Measurements from ENCODE around the gene C2orf42.
"Not testable (repeated sequence)": the region's sequence is repeated elsewhere in the genome, so short reads cannot be mapped to it uniquely, and the experiment has no call there.

C2orf42 gene

DNA sequence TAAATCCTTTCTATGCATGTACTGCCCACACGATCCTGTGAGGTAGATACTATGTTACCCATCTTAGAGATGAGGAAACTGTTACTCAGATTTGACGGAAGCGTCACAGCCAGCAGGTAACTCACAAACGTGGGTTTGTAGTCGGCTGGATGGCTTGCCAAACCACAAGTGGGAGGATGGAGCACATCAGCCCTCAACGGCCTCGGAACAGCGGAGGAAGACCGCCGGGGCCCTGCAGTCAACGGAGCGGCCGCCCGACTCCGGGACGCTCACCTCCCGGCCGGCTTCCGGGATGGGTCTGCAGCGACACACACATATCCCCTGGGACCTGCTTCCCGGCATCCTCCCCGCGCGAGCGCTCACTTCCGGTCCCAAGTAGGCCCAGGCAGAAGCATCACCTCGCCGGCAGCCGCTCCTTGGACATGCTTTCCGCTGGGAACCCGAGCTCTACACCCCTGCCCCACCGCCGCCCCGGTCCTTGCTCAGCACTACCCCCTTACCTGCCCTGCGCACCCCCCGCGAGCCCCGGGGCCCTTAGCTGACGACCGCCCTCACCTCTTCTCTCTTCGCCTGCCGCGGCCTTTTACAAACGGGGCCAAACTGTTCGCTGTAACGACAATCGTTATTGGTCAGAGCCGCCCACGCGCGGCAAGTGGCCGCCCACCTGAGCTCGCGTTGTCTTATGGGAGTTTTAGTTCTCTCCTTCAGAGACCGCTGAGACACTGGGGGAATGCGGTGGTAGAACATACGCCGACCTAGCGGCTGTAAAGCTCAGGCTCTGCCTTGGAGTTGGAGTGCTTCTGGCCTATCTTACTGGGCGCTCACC is at the start of gene C2orf42:
C2orf42 (minus strand) TSS at position 602 of the 826 bp plus-strand sequence. CDS start 9,034 bp downstream, outside the sequence.
- Mint-ChIP-seq H3K4me1 (peaks cover 10 to 16% of the 10 kb centered on the region in 2 donors), H3K36me3 (peaks cover 0 to 3% of the 10 kb centered on the region in 2 donors), H3K4me3 (peak within 1 kb of the TSS; percentile 91 to 93), H3K27me3 (no peaks in the 10 kb centered on the region), H3K9me3 (no peaks in the 10 kb centered on the region), H3K27ac (peak within 1 kb of the TSS; percentile 99)
- DNase-seq (peak; percentile 97), ATAC-seq (replicated peaks) (peak; percentile 85 to 88)

- ATAC-seq (replicated peaks) (no peak), DNase-seq (no peak)
- Mint-ChIP-seq H3K4me3 (no peak overlapping the region), H3K27ac (peak overlapping the region; percentile 75), H3K4me1 (peaks cover 16 to 33% of the 10 kb centered on the region in 2 donors), H3K27me3 (no peaks in the 10 kb centered on the region), H3K36me3 (peaks cover 12 to 19% of the 10 kb centered on the region in 2 donors), H3K9me3 (no peaks in the 10 kb centered on the region)
These were observed 49.8 kb upstream of the C2orf42 start for GRCh38 chr2:70240599-70240998.

GRCh38 chr2:70233926-70234325 is 43.1 kb upstream of the C2orf42 start:
- peaks cover 10 to 25% of the 10 kb centered on the region in 2 donors for H3K36me3 Mint-ChIP-seq
- H3K9me3 Mint-ChIP-seq: no peaks in the 10 kb centered on the region
- H3K4me3 Mint-ChIP-seq: no peak overlapping the region
- DNase-seq (no peak), ATAC-seq (replicated peaks) (no peak)
- H3K27ac Mint-ChIP-seq: no peak overlapping the region
- H3K27me3 Mint-ChIP-seq: no peaks in the 10 kb centered on the region
- peaks cover 0 to 6% of the 10 kb centered on the region in 2 donors for H3K4me1 Mint-ChIP-seq

DNA sequence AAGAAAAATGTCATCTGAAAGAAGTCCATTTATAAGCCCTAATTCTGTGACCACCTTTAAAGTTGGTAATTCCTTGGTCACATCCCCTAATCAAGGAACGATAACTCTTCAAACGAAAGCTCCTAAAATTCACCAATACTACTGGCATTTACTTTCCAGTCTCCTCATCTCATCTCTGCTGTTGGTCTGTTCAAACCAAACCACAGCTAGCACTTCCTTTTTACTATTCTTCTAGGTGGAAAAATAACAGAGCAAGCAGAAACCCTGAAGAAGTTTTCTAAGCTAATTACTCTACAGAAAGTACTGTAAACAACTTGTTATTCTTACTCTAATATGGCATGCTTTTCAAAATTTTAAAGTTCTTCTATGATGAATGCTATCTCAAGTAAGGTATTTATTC is 36.0 kb upstream of the C2orf42 start:
- no peak overlapping the region for H3K27ac Mint-ChIP-seq
- no peak overlapping the region for H3K4me3 Mint-ChIP-seq
- no peak for ATAC-seq (replicated peaks)
- H3K27me3 Mint-ChIP-seq: no peaks in the 10 kb centered on the region
- no peaks in the 10 kb centered on the region for H3K9me3 Mint-ChIP-seq
- H3K4me1 Mint-ChIP-seq: peaks cover 3 to 15% of the 10 kb centered on the region in 2 donors
- H3K36me3 Mint-ChIP-seq: peaks cover 19 to 39% of the 10 kb centered on the region in 2 donors
- DNase-seq: no peak

DNA sequence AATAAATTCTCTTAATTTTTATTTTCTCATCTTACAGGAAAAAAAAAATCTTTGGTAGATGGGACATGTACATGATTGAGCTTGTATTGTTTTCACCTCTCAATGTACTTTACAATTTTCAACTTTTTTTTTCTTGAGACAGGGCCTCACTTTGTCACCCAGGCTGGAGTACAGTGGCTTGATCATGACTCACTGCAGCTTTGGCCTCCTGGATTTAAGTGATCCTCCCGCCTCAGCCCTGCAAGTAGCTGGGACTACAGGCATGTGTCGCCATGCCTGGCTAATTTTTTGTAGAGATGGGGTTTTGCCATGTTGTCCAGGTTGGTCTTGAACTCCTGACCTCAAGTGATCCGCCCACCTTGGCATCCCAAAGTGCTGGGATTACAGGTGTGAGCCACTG is 32.5 kb upstream of the C2orf42 start:
- not testable (repeated sequence) for H3K4me1 Mint-ChIP-seq; ATAC-seq (replicated peaks); H3K27me3 Mint-ChIP-seq; H3K4me3 Mint-ChIP-seq; H3K9me3 Mint-ChIP-seq; H3K27ac Mint-ChIP-seq; DNase-seq
- peaks cover 25 to 46% of the 10 kb centered on the region in 2 donors for H3K36me3 Mint-ChIP-seq

- DNase-seq: no peak
- ATAC-seq (replicated peaks): no peak
- Mint-ChIP-seq H3K27me3 (no peaks in the 10 kb centered on the region), H3K36me3 (peaks cover 20 to 38% of the 10 kb centered on the region in 2 donors), H3K9me3 (no peaks in the 10 kb centered on the region), H3K27ac (no peak overlapping the region), H3K4me1 (peaks cover 0 to 4% of the 10 kb centered on the region in 2 donors), H3K4me3 (no peak overlapping the region)
These were observed 24.2 kb upstream of the C2orf42 start for GRCh38 chr2:70214953-70215549.

GRCh38 chr2:70214365-70214764 is 23.5 kb upstream of the C2orf42 start:
- Mint-ChIP-seq H3K36me3 (peaks cover 20 to 37% of the 10 kb centered on the region in 2 donors), H3K9me3 (no peaks in the 10 kb centered on the region), H3K27ac (no peak overlapping the region), H3K4me1 (peaks cover 0 to 4% of the 10 kb centered on the region in 2 donors), H3K27me3 (no peaks in the 10 kb centered on the region), H3K4me3 (no peak overlapping the region)
- DNase-seq (no peak), ATAC-seq (replicated peaks) (no peak)

GRCh38 chr2:70212298-70212932 is 21.6 kb upstream of the C2orf42 start:
- Mint-ChIP-seq H3K9me3 (no peaks in the 10 kb centered on the region), H3K27me3 (no peaks in the 10 kb centered on the region), H3K4me1 (no peaks in the 10 kb centered on the region), H3K36me3 (peaks cover 10 to 21% of the 10 kb centered on the region in 2 donors), H3K27ac (peak overlapping the region; percentile 39), H3K4me3 (no peak overlapping the region)
- DNase-seq (no peak), ATAC-seq (replicated peaks) (no peak)

DNA sequence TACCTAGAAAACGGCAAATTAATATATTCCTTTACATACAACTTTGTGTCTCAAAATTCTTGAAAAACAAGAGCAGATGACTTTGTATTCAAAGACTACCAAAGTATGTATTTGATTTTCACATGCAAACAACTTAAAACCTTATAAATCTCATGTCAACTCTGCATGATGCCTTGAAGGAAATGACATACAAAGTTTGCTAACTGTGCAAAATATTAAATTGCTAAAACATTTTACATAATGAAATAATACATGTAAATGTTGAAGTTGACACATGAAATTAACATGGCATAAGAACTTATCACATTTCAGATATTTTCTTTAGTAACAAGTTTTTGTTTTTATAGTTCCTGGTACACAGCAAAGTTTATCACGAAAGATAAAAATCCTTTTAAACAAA is 20.8 kb upstream of the C2orf42 start:
- H3K27ac Mint-ChIP-seq: no peak overlapping the region
- ATAC-seq (replicated peaks): no peak

DNA sequence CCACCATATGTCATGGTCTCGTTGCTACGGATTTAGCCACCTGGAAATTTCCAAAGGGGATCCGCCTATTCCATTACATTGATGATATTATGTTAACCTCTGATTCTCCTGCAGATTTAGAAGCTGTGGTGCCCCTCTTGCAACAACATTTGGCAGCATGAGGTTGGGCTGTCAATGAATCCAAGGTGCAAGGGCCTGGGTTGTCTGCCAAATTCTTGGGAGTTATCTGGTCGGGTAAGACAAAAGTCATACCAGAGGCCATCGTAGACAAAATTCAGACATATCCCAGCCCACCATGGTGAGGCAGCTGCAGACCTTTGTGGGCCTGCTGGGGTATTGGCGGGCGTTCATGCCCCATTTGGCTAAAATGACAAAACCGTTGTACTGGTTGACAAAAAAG is 13.6 kb upstream of the C2orf42 start:
- ATAC-seq (replicated peaks) (no peak), DNase-seq (no peak)
- Mint-ChIP-seq H3K4me1 (no peaks in the 10 kb centered on the region), H3K36me3 (no peaks in the 10 kb centered on the region), H3K27ac (no peak overlapping the region), H3K27me3 (no peaks in the 10 kb centered on the region), H3K4me3 (no peak overlapping the region), H3K9me3 (peaks cover 0 to 2% of the 10 kb centered on the region in 2 donors)

More for the DNA sequence above, 20.8 kb upstream of the C2orf42 start:
- no peaks in the 10 kb centered on the region for H3K27me3 Mint-ChIP-seq
- DNase-seq: no peak
- no peaks in the 10 kb centered on the region for H3K9me3 Mint-ChIP-seq
- H3K36me3 Mint-ChIP-seq: peaks cover 7 to 18% of the 10 kb centered on the region in 2 donors
- no peaks in the 10 kb centered on the region for H3K4me1 Mint-ChIP-seq
- no peak overlapping the region for H3K4me3 Mint-ChIP-seq

DNA sequence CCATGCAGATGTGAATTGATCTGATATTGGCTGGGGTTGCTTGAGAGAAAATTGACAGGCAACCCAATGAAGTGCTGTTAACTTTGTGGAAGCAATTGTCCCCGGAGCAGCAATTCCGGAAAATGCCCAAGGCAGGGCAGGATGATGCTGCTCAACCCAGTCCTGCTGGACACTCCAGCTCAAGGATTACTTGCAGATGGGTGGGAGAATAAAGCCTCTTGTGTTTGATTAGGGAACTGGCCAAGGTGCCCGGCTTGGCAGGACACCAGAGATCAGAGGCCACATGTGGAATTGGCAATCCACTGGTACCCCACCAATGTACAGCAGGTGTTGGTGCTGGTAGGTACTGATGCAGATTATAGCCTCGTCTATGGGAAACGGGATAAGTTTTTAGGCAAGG is 12.3 kb upstream of the C2orf42 start:
- H3K4me1 Mint-ChIP-seq: no peaks in the 10 kb centered on the region
- H3K27ac Mint-ChIP-seq: no peak overlapping the region
- H3K27me3 Mint-ChIP-seq: peaks cover 0 to 4% of the 10 kb centered on the region in 2 donors
- no peak overlapping the region for H3K4me3 Mint-ChIP-seq
- no peak for ATAC-seq (replicated peaks)
- no peaks in the 10 kb centered on the region for H3K36me3 Mint-ChIP-seq
- peaks cover 0 to 2% of the 10 kb centered on the region in 2 donors for H3K9me3 Mint-ChIP-seq
- DNase-seq: no peak

DNA sequence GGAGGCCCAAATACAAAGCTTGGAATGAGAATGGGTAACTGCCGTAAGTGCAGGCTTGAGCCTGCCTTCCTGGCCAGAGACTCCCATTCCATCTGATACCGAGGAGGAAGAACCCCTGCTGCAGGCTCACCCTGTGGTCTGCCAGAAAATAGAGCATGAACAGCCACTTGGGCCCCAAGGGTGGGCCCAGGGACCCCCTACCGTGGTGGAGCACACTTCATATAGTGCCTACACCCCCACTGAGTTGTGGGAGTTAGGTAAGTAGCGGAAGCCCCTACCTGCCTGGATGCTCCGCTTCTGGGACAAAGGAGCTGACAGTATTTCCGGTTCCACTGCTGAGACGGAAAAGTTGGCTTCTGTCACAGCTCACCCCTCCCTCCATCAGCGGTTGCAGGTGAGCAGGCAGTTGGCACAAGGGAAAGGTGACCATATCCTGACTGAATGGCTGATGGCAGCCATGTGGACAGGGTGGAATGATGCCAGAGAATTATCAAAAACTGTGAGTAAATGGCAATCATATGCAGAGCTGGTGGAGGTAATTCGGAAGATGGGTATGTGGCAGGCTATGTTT is 11.5 kb upstream of the C2orf42 start:
- peak overlapping the region; percentile 5 for H3K27ac Mint-ChIP-seq

DNA sequence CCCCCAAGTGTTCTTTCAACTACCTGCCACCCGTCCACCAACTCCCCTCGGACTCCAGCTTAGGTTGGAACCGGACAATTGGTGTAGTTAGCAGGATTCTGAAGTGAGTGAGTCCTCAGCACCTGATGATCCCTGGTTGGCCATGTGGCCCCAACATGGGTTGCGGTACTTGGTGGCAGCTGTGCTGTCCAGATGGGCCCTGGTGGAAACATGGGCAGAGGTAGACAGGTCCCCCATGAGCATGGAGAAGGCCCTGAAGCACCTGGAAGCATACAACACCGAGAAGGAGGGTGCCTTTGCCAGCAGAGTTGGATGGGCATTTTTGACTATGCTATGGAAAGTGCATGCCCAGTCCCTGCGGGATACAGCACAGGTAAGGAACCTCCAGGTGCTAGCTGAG is 11.0 kb upstream of the C2orf42 start:
- ATAC-seq (replicated peaks) (no peak), DNase-seq (no peak)
- H3K27ac Mint-ChIP-seq: no peak overlapping the region
- H3K36me3 Mint-ChIP-seq: no peaks in the 10 kb centered on the region
- no peaks in the 10 kb centered on the region for H3K4me1 Mint-ChIP-seq
- H3K9me3 Mint-ChIP-seq: peaks cover 0 to 2% of the 10 kb centered on the region in 2 donors
- H3K4me3 Mint-ChIP-seq: no peak overlapping the region
- peaks cover 0 to 4% of the 10 kb centered on the region in 2 donors for H3K27me3 Mint-ChIP-seq

More for the DNA sequence above, 11.5 kb upstream of the C2orf42 start:
- ATAC-seq (replicated peaks): no peak
- H3K4me1 Mint-ChIP-seq: no peaks in the 10 kb centered on the region
- DNase-seq: no peak
- H3K27me3 Mint-ChIP-seq: peaks cover 0 to 4% of the 10 kb centered on the region in 2 donors
- H3K9me3 Mint-ChIP-seq: peaks cover 0 to 2% of the 10 kb centered on the region in 2 donors
- no peak overlapping the region for H3K4me3 Mint-ChIP-seq
- H3K36me3 Mint-ChIP-seq: no peaks in the 10 kb centered on the region

DNA sequence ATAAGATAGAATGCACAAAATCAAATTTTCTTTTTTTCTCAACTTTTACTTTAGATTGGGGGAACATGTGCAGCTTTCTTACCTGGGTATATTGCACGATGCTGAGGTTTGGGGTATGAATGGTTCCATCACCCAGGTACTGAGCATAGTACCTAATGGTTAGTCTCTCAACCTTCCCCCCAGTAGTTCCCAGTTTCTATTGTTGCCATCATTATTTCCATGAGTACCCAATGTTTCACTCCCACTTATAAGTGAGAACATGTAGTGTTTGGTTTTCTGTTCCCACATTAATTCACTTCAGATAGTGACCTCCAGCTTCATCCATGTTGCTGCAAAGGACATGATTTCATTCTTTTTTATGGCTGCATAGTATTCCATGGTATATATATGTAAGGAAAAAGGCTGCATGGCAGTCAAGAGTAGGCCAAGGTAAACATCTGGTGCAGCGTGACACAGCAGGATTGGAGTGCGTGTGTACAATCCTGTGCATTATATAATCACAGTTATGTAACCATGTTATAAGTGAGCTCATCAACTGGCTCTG is 10.5 kb upstream of the C2orf42 start:
- no peaks in the 10 kb centered on the region for H3K4me1 Mint-ChIP-seq
- H3K27ac Mint-ChIP-seq: no peak overlapping the region
- H3K9me3 Mint-ChIP-seq: peaks cover 0 to 2% of the 10 kb centered on the region in 2 donors
- H3K27me3 Mint-ChIP-seq: peaks cover 0 to 4% of the 10 kb centered on the region in 2 donors
- no peak overlapping the region for H3K4me3 Mint-ChIP-seq
- DNase-seq: no peak
- ATAC-seq (replicated peaks): no peak
- no peaks in the 10 kb centered on the region for H3K36me3 Mint-ChIP-seq

All from stimulated activated naive B cell treated with anti-CD40 and anti-IgM and Interleukin-4, amounts not matched to agents 10 μg/mL and 1 μg/mL and 100 μg/mL, for 72 hours (primary cell).